HUES6 (cell line): ENCODE data around the gene OCA2.

Experiments
- H3K27ac ChIP-seq: 2 replicates; pipeline ENCODE4 v1.7.0; 2013; ENCODE audit warnings: low read depth, mild to moderate bottlenecking, low read length, inconsistent platforms
- H3K27me3 ChIP-seq: 2 replicates; pipeline ENCODE4 v1.6.1; 2013; ENCODE audit warnings: low read length; ENCODE audit not compliant: control insufficient read depth, insufficient read depth
- H3K36me3 ChIP-seq: 2 replicates; pipeline ENCODE4 v1.6.1; 2013; ENCODE audit warnings: low read length; ENCODE audit not compliant: control insufficient read depth, insufficient read depth
- H3K4me1 ChIP-seq: 2 replicates; pipeline ENCODE4 v1.6.1; 2013; ENCODE audit warnings: low read length; ENCODE audit not compliant: control insufficient read depth, insufficient read depth
- H3K4me3 ChIP-seq: 2 replicates; pipeline ENCODE4 v1.5.1; 2013; ENCODE audit warnings: low read depth, low read length
- H3K9ac ChIP-seq: one replicate; pipeline ENCODE4 v1.6.1; 2013; ENCODE audit warnings: mild to moderate bottlenecking, low read length
- H3K9me3 ChIP-seq: 2 replicates; pipeline ENCODE4 v1.6.1; 2013; ENCODE audit warnings: low read depth, low read length; ENCODE audit not compliant: control insufficient read depth, insufficient read depth

Gene OCA2

GRCh38 chr15:27867861-27868260, 231.3 kb downstream of the OCA2 start:
- H3K36me3 ChIP-seq, result no peaks in the 10 kb centered on the region
- 0 out of 2 replicates have a peak, but pooled peaks cover 1% of the 10 kb centered on the region for H3K9me3 ChIP-seq
- no peak overlapping the region for H3K4me3 ChIP-seq
- H3K27ac ChIP-seq, result no peak overlapping the region
- no peaks in the 10 kb centered on the region for H3K27me3 ChIP-seq
- H3K4me1 ChIP-seq, result no peaks in the 10 kb centered on the region
- no peak overlapping the region for H3K9ac ChIP-seq

GRCh38 chr15:27866505-27867165, 232.5 kb downstream of the OCA2 start:
- Histone ChIP-seq H3K4me3 (no peak overlapping the region), H3K9ac (no peak overlapping the region), H3K4me1 (no peaks in the 10 kb centered on the region), H3K27me3 (no peaks in the 10 kb centered on the region), H3K36me3 (no peaks in the 10 kb centered on the region), H3K27ac (no peak overlapping the region), H3K9me3 (peaks cover 8% of the 10 kb centered on the region)

- H3K4me1 ChIP-seq, result no peaks in the 10 kb centered on the region
- H3K36me3 ChIP-seq, result no peaks in the 10 kb centered on the region
- no peak overlapping the region for H3K4me3 ChIP-seq
- H3K9ac ChIP-seq, result no peak overlapping the region
- no peak overlapping the region for H3K27ac ChIP-seq
- peaks cover 15% of the 10 kb centered on the region for H3K9me3 ChIP-seq
- no peaks in the 10 kb centered on the region for H3K27me3 ChIP-seq
Observed at GRCh38 chr15:27865926-27866325, 233.2 kb downstream of the OCA2 start.

- no peaks in the 10 kb centered on the region for H3K4me1 ChIP-seq
- H3K27ac ChIP-seq, result no peak overlapping the region
- H3K36me3 ChIP-seq, result no peaks in the 10 kb centered on the region
Observed at GRCh38 chr15:27865323-27865922, 233.7 kb downstream of the OCA2 start.

GRCh38 chr15:27864719-27865118, 234.4 kb downstream of the OCA2 start:
- Histone ChIP-seq H3K36me3 (no peaks in the 10 kb centered on the region), H3K9ac (no peak overlapping the region), H3K27me3 (no peaks in the 10 kb centered on the region), H3K4me1 (no peaks in the 10 kb centered on the region), H3K4me3 (no peak overlapping the region), H3K9me3 (peaks cover 21% of the 10 kb centered on the region), H3K27ac (no peak overlapping the region)

More at GRCh38 chr15:27865323-27865922, 233.7 kb downstream of the OCA2 start:
- Histone ChIP-seq H3K9me3 (peaks cover 20% of the 10 kb centered on the region), H3K27me3 (no peaks in the 10 kb centered on the region), H3K4me3 (no peak overlapping the region), H3K9ac (no peak overlapping the region)

GRCh38 chr15:27864086-27864485, 235.0 kb downstream of the OCA2 start:
- no peaks in the 10 kb centered on the region for H3K27me3 ChIP-seq
- no peak overlapping the region for H3K4me3 ChIP-seq
- no peak overlapping the region for H3K27ac ChIP-seq
- no peaks in the 10 kb centered on the region for H3K4me1 ChIP-seq
- H3K9ac ChIP-seq, result no peak overlapping the region
- peaks cover 21% of the 10 kb centered on the region for H3K9me3 ChIP-seq
- H3K36me3 ChIP-seq, result no peaks in the 10 kb centered on the region

- H3K9me3 ChIP-seq, result peaks cover 21% of the 10 kb centered on the region
- H3K9ac ChIP-seq, result no peak overlapping the region
- H3K4me1 ChIP-seq, result no peaks in the 10 kb centered on the region
- H3K27ac ChIP-seq, result no peak overlapping the region
- H3K4me3 ChIP-seq, result no peak overlapping the region
- no peaks in the 10 kb centered on the region for H3K27me3 ChIP-seq
- no peaks in the 10 kb centered on the region for H3K36me3 ChIP-seq
Observed at GRCh38 chr15:27863000-27863399, 236.1 kb downstream of the OCA2 start.

GRCh38 chr15:27861171-27861570, 237.9 kb downstream of the OCA2 start:
- no peak overlapping the region for H3K27ac ChIP-seq
- no peak overlapping the region for H3K9ac ChIP-seq
- no peaks in the 10 kb centered on the region for H3K36me3 ChIP-seq
- no peak overlapping the region for H3K4me3 ChIP-seq
- H3K27me3 ChIP-seq, result no peaks in the 10 kb centered on the region
- no peaks in the 10 kb centered on the region for H3K4me1 ChIP-seq
- peaks cover 21% of the 10 kb centered on the region for H3K9me3 ChIP-seq

- Histone ChIP-seq H3K9me3 (no peaks in the 10 kb centered on the region; the same call in 1 of the 2 replicates), H3K9ac (no peak overlapping the region)
Observed at GRCh38 chr15:27855137-27855536, 244.0 kb downstream of the OCA2 start.

GRCh38 chr15:27854601-27855000, 244.5 kb downstream of the OCA2 start:
- no peak overlapping the region for H3K27ac ChIP-seq

More at GRCh38 chr15:27855137-27855536, 244.0 kb downstream of the OCA2 start:
- H3K27me3 ChIP-seq, result no peaks in the 10 kb centered on the region
- no peak overlapping the region for H3K4me3 ChIP-seq
- no peaks in the 10 kb centered on the region for H3K36me3 ChIP-seq
- H3K27ac ChIP-seq, result no peak overlapping the region
- H3K4me1 ChIP-seq, result no peaks in the 10 kb centered on the region

GRCh38 chr15:27853624-27854455, 245.3 kb downstream of the OCA2 start:
- no peaks in the 10 kb centered on the region for H3K27me3 ChIP-seq
- H3K4me3 ChIP-seq, result no peak overlapping the region
- H3K4me1 ChIP-seq, result no peaks in the 10 kb centered on the region
- peaks cover 7% of the 10 kb centered on the region for H3K9me3 ChIP-seq
- H3K36me3 ChIP-seq, result no peaks in the 10 kb centered on the region
- H3K9ac ChIP-seq, result no peak overlapping the region
- H3K27ac ChIP-seq, result no peak overlapping the region

More at GRCh38 chr15:27854601-27855000, 244.5 kb downstream of the OCA2 start:
- Histone ChIP-seq H3K9me3 (peaks cover 2% of the 10 kb centered on the region; the same call in 1 of the 2 replicates), H3K36me3 (no peaks in the 10 kb centered on the region), H3K4me1 (no peaks in the 10 kb centered on the region), H3K27me3 (no peaks in the 10 kb centered on the region), H3K4me3 (no peak overlapping the region), H3K9ac (no peak overlapping the region)
